ENCODE measurements around the gene MBNL3. TPM values are rescaled to one million over a fixed set of nuclear protein-coding genes. Genes with fewer than 3 reads are reported as not detected.

Gene MBNL3
- polyA plus RNA-seq, 1 of the 3 experiments (the other 2 are of a cell fraction), result 0.21 TPM

GRCh38 chrX:132378281-132378680 is 110.6 kb downstream of the MBNL3 start (continued):
- TF ChIP-seq FOSL2 (IDR thresholded peaks at IDR 0.05; ENCODE audit: borderline replicate concordance, low read depth) (no peak), RFX5 (IDR thresholded peaks at IDR 0.05; ENCODE audit: low read length) (no peak), MEF2A (IDR thresholded peaks at IDR 0.05; ENCODE audit: borderline replicate concordance, low read depth) (no peak), ELF1 (IDR thresholded peaks at IDR 0.05) (no peak)

- TF ChIP-seq, protein P1, sequence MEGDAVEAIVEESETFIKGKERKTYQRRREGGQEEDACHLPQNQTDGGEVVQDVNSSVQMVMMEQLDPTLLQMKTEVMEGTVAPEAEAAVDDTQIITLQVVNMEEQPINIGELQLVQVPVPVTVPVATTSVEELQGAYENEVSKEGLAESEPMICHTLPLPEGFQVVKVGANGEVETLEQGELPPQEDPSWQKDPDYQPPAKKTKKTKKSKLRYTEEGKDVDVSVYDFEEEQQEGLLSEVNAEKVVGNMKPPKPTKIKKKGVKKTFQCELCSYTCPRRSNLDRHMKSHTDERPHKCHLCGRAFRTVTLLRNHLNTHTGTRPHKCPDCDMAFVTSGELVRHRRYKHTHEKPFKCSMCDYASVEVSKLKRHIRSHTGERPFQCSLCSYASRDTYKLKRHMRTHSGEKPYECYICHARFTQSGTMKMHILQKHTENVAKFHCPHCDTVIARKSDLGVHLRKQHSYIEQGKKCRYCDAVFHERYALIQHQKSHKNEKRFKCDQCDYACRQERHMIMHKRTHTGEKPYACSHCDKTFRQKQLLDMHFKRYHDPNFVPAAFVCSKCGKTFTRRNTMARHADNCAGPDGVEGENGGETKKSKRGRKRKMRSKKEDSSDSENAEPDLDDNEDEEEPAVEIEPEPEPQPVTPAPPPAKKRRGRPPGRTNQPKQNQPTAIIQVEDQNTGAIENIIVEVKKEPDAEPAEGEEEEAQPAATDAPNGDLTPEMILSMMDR (IDR thresholded peaks at IDR 0.05), result peak; percentile 35
- no peak for TF ChIP-seq GABPA (IDR thresholded peaks at IDR 0.05; ENCODE audit: low read depth)
- Histone ChIP-seq H3K27ac (ENCODE audit: low read depth in 2 of 2, low read length in 1 of 2) (no peak overlapping the region), H4K20me1 (ENCODE audit: insufficient read depth) (no peaks in the 10 kb centered on the region), H2AFZ (ENCODE audit: low read depth) (no peak overlapping the region), H3K9ac (no peak overlapping the region), H3K4me2 (no peak overlapping the region), H3K36me3 (replicated peaks in 1 of 2; ENCODE audit: control insufficient read depth in 1 of 2, insufficient read depth in 2 of 2, low read length in 1 of 2) (no peaks in the 10 kb centered on the region), H3K79me2 (ENCODE audit: insufficient read depth) (no peaks in the 10 kb centered on the region), H3F3A (replicated peaks; ENCODE audit: insufficient read depth) (no peaks in the 10 kb centered on the region), H3K9me2 (no peaks in the 10 kb centered on the region), H3K9me3 (no peaks in the 10 kb centered on the region), H3K4me1 (ENCODE audit: control insufficient read depth in 1 of 2, insufficient read depth in 2 of 2, low read depth in 1 of 2, low read length in 1 of 2) (no peaks in the 10 kb centered on the region), H3K4me3 (ENCODE audit: low read depth in 2 of 2, low read length in 1 of 2) (no peak overlapping the region), H3K27me3 (ENCODE audit: insufficient read depth) (no peaks in the 10 kb centered on the region)
- DNase-seq, result no peak
- CTCF ChIA-PET, result interaction anchor here (1.7 kb wide), 1 partner anchor 37 kb away, joined by 3 read pairs; no protein-coding TSS in a partner anchor
- 25% methylated on average over 2 of the region's 2 CpGs for WGBS (ENCODE audit: low lambda C conversion rate)
- POLR2A ChIA-PET, result no interaction called here
These were observed 112.9 kb downstream of the MBNL3 start for GRCh38 chrX:132375941-132376340.

DNA sequence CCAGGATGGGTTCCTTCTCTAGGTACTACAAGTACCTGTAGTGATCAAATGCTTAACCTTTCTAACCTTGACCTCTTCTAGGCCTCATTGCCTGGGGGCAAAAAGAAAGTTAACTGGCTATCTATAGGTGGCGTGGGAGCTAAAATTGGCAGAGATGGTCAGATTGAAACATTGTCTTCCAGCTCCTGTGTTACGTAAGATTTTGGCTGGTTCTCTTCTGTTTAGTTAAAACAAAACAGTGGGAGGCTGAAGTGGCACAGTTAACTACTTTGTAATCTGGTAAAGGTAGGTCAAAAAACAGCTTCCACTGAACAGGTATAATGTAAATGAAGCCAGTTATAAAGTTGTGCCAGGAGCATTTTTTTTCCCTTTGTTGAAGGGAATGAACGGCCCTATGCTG is 115.2 kb downstream of the MBNL3 start:
- ChIA-PET CTCF (no interaction called here), POLR2A (no interaction called here)
- DNase-seq, result no peak
- H3K9me2 ChIP-seq, result no peaks in the 10 kb centered on the region
- no peaks in the 10 kb centered on the region for H3K4me1 ChIP-seq (ENCODE audit: control insufficient read depth in 1 of 2, insufficient read depth in 2 of 2, low read depth in 1 of 2, low read length in 1 of 2)
- H3K27ac ChIP-seq (ENCODE audit: low read depth in 2 of 2, low read length in 1 of 2), result no peak overlapping the region
- no peaks in the 10 kb centered on the region for H3K27me3 ChIP-seq (ENCODE audit: insufficient read depth)
- 50% methylated on average over 3 of the region's 3 CpGs for WGBS (ENCODE audit: low lambda C conversion rate)
- no peak overlapping the region for H3K4me3 ChIP-seq (ENCODE audit: low read depth in 2 of 2, low read length in 1 of 2)
- H4K20me1 ChIP-seq (ENCODE audit: insufficient read depth), result no peaks in the 10 kb centered on the region
- H3K9me3 ChIP-seq, result no peaks in the 10 kb centered on the region
- H3K79me2 ChIP-seq (ENCODE audit: insufficient read depth), result no peaks in the 10 kb centered on the region
- TF ChIP-seq RAD21 (IDR thresholded peaks at IDR 0.05; ENCODE audit: low read length) (no peak), FOSL2 (IDR thresholded peaks at IDR 0.05; ENCODE audit: borderline replicate concordance, low read depth) (no peak), TEAD4 (IDR thresholded peaks at IDR 0.05; ENCODE audit: borderline replicate concordance, insufficient read depth) (no peak), TAF1 (IDR thresholded peaks at IDR 0.05; ENCODE audit: borderline replicate concordance, low read depth, low read length) (no peak), EZH2phosphoT487 (IDR thresholded peaks at IDR 0.05; ENCODE audit: borderline replicate concordance, low read depth) (no peak)
- no peaks in the 10 kb centered on the region for H3K36me3 ChIP-seq (replicated peaks in 1 of 2; ENCODE audit: control insufficient read depth in 1 of 2, insufficient read depth in 2 of 2, low read length in 1 of 2)
- no peaks in the 10 kb centered on the region for H3F3A ChIP-seq (replicated peaks; ENCODE audit: insufficient read depth)
- H3K4me2 ChIP-seq, result no peak overlapping the region
- no peak overlapping the region for H2AFZ ChIP-seq (ENCODE audit: low read depth)
- H3K9ac ChIP-seq, result no peak overlapping the region
